Epithelial cell of prostate (primary cell): Measurements from ENCODE around the gene COBL.
A peak's percentile ranks its signal among the peaks of the same experiment; 100 is the strongest.

Source experiments
- DNase-seq: peaks from one replicate; pipeline ENCODE4 v3.0.0-alpha.2; 2011; ENCODE audit warnings: low read depth, low spot score
- H3K27ac ChIP-seq: fragments of 450-650 bp; 2 replicates; pipeline ENCODE4 v1.5.1; 2017; ENCODE audit warnings: mild to moderate bottlenecking

The COBL gene

GRCh38 chr7:51161937-51162336 is 154.7 kb downstream of the COBL start:
- no peak overlapping the region for H3K27ac ChIP-seq
- no peak for DNase-seq

- no peak overlapping the region for H3K27ac ChIP-seq
- no peak for DNase-seq
These were observed 155.5 kb downstream of the COBL start for GRCh38 chr7:51160990-51161615.

- no peak overlapping the region for H3K27ac ChIP-seq
- no peak for DNase-seq
These were observed 156.2 kb downstream of the COBL start for GRCh38 chr7:51160411-51160810.

GRCh38 chr7:51158742-51159445 is 157.7 kb downstream of the COBL start:
- no peak for DNase-seq
- no peak overlapping the region for H3K27ac ChIP-seq

GRCh38 chr7:51158211-51158610 is 158.4 kb downstream of the COBL start:
- H3K27ac ChIP-seq = no peak overlapping the region

GRCh38 chr7:51154201-51154600 is 162.4 kb downstream of the COBL start:
- no peak overlapping the region for H3K27ac ChIP-seq
- DNase-seq = no peak

More at GRCh38 chr7:51158211-51158610, 158.4 kb downstream of the COBL start:
- no peak for DNase-seq

GRCh38 chr7:51152706-51153200 is 163.9 kb downstream of the COBL start:
- DNase-seq = no peak
- no peak overlapping the region for H3K27ac ChIP-seq

- H3K27ac ChIP-seq = no peak overlapping the region
- DNase-seq = no peak
These were observed 165.2 kb downstream of the COBL start for GRCh38 chr7:51151455-51151854.

GRCh38 chr7:51150193-51150592 is 166.4 kb downstream of the COBL start:
- H3K27ac ChIP-seq = no peak overlapping the region
- no peak for DNase-seq

GRCh38 chr7:51148216-51148615 is 168.4 kb downstream of the COBL start:
- DNase-seq = no peak
- H3K27ac ChIP-seq = no peak overlapping the region

- H3K27ac ChIP-seq = no peak overlapping the region
- no peak for DNase-seq
These were observed 169.6 kb downstream of the COBL start for GRCh38 chr7:51146816-51147586.

GRCh38 chr7:51144178-51144577 is 172.4 kb downstream of the COBL start:
- DNase-seq = no peak
- no peak overlapping the region for H3K27ac ChIP-seq

- no peak for DNase-seq
- no peak overlapping the region for H3K27ac ChIP-seq
These were observed 173.7 kb downstream of the COBL start for GRCh38 chr7:51142741-51143385.

- DNase-seq = no peak
- H3K27ac ChIP-seq = no peak overlapping the region
These were observed 175.1 kb downstream of the COBL start for GRCh38 chr7:51141451-51142003.

- no peak overlapping the region for H3K27ac ChIP-seq
- DNase-seq = no peak
These were observed 176.1 kb downstream of the COBL start for GRCh38 chr7:51140199-51141164.

GRCh38 chr7:51139796-51140195 is 176.8 kb downstream of the COBL start:
- DNase-seq = peak; percentile 53
- H3K27ac ChIP-seq = no peak overlapping the region

GRCh38 chr7:51138123-51139085 is 178.2 kb downstream of the COBL start:
- no peak overlapping the region for H3K27ac ChIP-seq

GRCh38 chr7:51135576-51135975 is 181.0 kb downstream of the COBL start:
- H3K27ac ChIP-seq = no peak overlapping the region
- no peak for DNase-seq

More at GRCh38 chr7:51138123-51139085, 178.2 kb downstream of the COBL start:
- DNase-seq = no peak
